Measurements from ENCODE around the gene RFX4. TPM values are rescaled to one million over a fixed set of nuclear protein-coding genes. Genes with fewer than 3 reads are reported as not detected.

The RFX4 gene
- total and polyA plus RNA-seq, 2 of the 8 experiments (the other 6 are each of a cell fraction or from before 2014, with no cell fraction given): 0.06 TPM; not detected in 1

GRCh38 chr12:106771425-106771824, 188.6 kb downstream of the RFX4 start:
- TF ChIP-seq MAX (IDR thresholded peaks at IDR 0.05) (no peak), TEAD4 (IDR thresholded peaks at IDR 0.05; ENCODE audit: low read depth, low read length) (peak; percentile 36; the same call in 1 of the 2 replicates)
- Histone ChIP-seq H3K79me1 (ENCODE audit: low read depth, low read length) (no peaks in the 10 kb centered on the region; the same call in 1 of the 2 replicates), H3K23me2 (ENCODE audit: low read depth, low read length) (peaks cover 7% of the 10 kb centered on the region; the same call in 1 of the 2 replicates), H2BK5ac (ENCODE audit: low read depth, low read length) (no peak overlapping the region), H3K18ac (ENCODE audit: extremely low read depth, low read length) (no peak overlapping the region), H2BK20ac (ENCODE audit: low read length) (no peak overlapping the region), H3K36me3 (ENCODE audit: control insufficient read depth in 2 of 4, insufficient read depth in 4 of 4, low read length in 3 of 4) (no peaks in the 10 kb centered on the region), H3K4me1 (replicated peaks in 1 of 4; ENCODE audit: control insufficient read depth in 3 of 4, insufficient read depth in 4 of 4, low read length in 3 of 4) (peaks cover 10 to 23% (median 23%) of the 10 kb centered on the region in 4 experiments; a peak in 6 of 7 replicates), H4K91ac (replicated peaks; ENCODE audit: insufficient read length, low read length) (no peak overlapping the region), H3K4me2 (ENCODE audit: insufficient read depth in 1 of 2, low read depth in 2 of 2, low read length in 2 of 2) (no peak overlapping the region), H3K9me3 (ENCODE audit: insufficient read depth in 2 of 2, low read depth in 1 of 2, low read length in 1 of 2) (no peaks in the 10 kb centered on the region), H3K27ac (ENCODE audit: low read depth, low read length) (no peak overlapping the region), H2BK12ac (ENCODE audit: low read depth, low read length) (no peak overlapping the region), H2AFZ (ENCODE audit: low read length) (no peak overlapping the region), H3K9ac (replicated peaks in 1 of 4; ENCODE audit: extremely low read depth in 1 of 4, low read depth in 3 of 4, low read length in 3 of 4) (no peak overlapping the region), H3K23ac (ENCODE audit: insufficient read length) (no peak overlapping the region), H4K5ac (ENCODE audit: insufficient read length, low read depth, low read length) (no peak overlapping the region), H3K4me3 (ENCODE audit: extremely low read depth in 1 of 4, insufficient read depth in 2 of 4, low read depth in 3 of 4, low read length in 4 of 4) (peak overlapping the region in 1 of 4 experiments; percentile 21; a peak in 1 of 8 replicates), H3K56ac (replicated peaks; ENCODE audit: insufficient read length, low read depth, low read length) (no peak overlapping the region), H3K4ac (replicated peaks; ENCODE audit: insufficient read length, low read depth, low read length) (no peak overlapping the region), H4K8ac (ENCODE audit: extremely low read depth, insufficient read depth, low read length) (no peak overlapping the region), H3K14ac (ENCODE audit: insufficient read length) (no peak overlapping the region), H2BK120ac (replicated peaks; ENCODE audit: low read depth, low read length) (no peak overlapping the region), H2AK5ac (ENCODE audit: low read depth, low read length) (no peak overlapping the region), H2BK15ac (ENCODE audit: low read length) (no peak overlapping the region), H4K20me1 (replicated peaks in 1 of 2; ENCODE audit: control insufficient read depth in 1 of 2, insufficient read depth in 2 of 2, low read length in 2 of 2) (peaks cover 0 to 7% of the 10 kb centered on the region in 2 experiments), H3K79me2 (ENCODE audit: control insufficient read depth in 1 of 2, insufficient read depth in 2 of 2, low read length in 2 of 2) (peaks cover 5 to 17% of the 10 kb centered on the region in 2 experiments; a peak in 3 of 4 replicates), H3K27me3 (replicated peaks in 1 of 4; ENCODE audit: control insufficient read depth in 3 of 4, extremely low read depth in 1 of 4, insufficient read depth in 3 of 4, low read length in 3 of 4) (no peaks in the 10 kb centered on the region)
- ChIA-PET POLR2A (ENCODE audit: partially characterized antibody) (interaction anchor here (0.6 to 1.0 kb wide), 2 partner anchors 12 to 52 kb away, joined by 3 to 5 read pairs; no protein-coding TSS in a partner anchor), CTCF (ENCODE audit: partially characterized antibody) (interaction anchor here (0.6 to 1.9 kb wide), 4 partner anchors 16 to 240 kb away, joined by 3 to 4 read pairs (median 4); no protein-coding TSS in a partner anchor)
- DNase-seq (ENCODE audit: low read depth in 1 of 2, low spot score in 2 of 2) (no peak), FAIRE-seq (no peak)
